ENCODE results near the gene FCN2.

DNA sequence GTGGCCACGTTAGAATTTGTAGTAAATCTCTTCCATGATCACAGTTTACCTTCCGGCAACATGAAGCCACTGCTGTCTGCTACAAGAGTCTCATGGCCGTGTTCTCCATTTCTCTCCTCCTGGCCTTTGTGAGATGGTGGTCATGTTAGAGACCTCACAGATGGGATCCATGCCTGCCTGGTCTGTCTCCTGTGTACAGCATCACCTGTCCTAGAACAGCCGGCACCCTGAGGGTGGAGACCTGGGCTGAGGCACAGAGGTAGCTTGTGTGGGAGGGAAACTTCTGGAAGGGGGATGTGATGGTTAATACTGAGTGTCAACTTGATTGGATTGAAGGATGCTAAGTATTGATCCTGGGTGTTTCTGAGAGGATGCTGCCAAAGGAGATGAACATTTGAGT is 3.1 kb upstream of the FCN2 start:
- no peak for TF ChIP-seq EZH2 (IDR thresholded peaks at IDR 0.05; ENCODE audit: borderline replicate concordance, low read length)
- TF ChIP-seq, protein P1, sequence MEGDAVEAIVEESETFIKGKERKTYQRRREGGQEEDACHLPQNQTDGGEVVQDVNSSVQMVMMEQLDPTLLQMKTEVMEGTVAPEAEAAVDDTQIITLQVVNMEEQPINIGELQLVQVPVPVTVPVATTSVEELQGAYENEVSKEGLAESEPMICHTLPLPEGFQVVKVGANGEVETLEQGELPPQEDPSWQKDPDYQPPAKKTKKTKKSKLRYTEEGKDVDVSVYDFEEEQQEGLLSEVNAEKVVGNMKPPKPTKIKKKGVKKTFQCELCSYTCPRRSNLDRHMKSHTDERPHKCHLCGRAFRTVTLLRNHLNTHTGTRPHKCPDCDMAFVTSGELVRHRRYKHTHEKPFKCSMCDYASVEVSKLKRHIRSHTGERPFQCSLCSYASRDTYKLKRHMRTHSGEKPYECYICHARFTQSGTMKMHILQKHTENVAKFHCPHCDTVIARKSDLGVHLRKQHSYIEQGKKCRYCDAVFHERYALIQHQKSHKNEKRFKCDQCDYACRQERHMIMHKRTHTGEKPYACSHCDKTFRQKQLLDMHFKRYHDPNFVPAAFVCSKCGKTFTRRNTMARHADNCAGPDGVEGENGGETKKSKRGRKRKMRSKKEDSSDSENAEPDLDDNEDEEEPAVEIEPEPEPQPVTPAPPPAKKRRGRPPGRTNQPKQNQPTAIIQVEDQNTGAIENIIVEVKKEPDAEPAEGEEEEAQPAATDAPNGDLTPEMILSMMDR (IDR thresholded peaks at IDR 0.05; ENCODE audit: low read length): no peak
